NCI-H526 treated with DMSO at 0.1 percent for 48 hours (cell line): ENCODE data around the gene RAPGEF6.
A peak's percentile ranks its signal among the peaks of the same experiment; 100 is the strongest.
"Not testable (repeated sequence)": the region's sequence is repeated elsewhere in the genome, so short reads cannot be mapped to it uniquely, and the experiment has no call there.

Experiments
- DNase-seq: peaks from one replicate; lab custom pipeline; 2025; lab: John Stamatoyannopoulos, UW

RAPGEF6 gene

DNA sequence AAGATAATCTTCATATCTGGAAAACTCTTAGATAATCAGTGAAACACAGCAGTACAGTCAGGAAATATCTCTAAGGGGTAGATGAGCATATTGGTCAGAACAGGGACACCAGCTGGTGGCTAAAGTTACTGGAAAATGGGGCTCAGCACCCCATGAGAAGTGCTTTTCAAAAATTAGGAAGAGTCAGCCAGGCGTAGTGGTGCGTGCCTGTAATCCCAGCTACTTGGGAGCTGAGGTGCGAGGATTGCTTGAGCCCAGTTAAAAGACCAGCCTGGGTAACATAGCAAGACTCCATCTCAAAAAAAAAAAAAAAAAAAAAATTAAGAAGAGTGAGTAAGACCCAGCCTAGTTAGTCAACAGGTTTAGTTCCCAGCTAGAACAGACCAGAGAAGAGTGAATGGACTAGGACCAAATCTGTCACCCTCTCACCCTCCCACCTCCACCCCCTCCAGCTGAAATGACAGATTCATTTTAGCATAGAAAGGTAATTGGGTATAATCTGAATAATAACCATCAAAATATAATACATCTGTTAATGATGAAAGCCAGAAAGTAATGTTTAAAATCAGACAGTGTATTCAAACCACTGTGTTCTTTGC lies 250.3 kb downstream of the RAPGEF6 start:
- DNase-seq, result no peak

DNA sequence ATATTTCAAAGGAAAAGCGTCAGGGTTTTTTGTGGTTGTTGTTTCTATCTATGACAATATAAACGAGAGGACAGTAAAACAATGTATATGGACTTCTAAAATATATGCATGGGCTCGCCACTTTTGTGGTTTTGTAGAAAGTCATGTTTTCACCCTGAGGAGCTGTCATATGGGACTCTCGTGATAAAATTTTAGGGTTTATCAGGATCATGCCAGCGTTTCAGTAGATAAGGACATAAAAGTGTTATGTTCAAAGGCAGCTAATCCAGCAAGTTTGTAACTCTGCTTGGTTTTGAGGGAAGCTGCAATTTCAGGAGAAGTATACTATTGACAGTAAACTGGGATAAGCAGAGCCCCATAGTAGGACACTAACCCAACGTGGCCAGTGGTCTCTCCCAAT lies 250.9 kb downstream of the RAPGEF6 start:
- DNase-seq, result no peak

DNA sequence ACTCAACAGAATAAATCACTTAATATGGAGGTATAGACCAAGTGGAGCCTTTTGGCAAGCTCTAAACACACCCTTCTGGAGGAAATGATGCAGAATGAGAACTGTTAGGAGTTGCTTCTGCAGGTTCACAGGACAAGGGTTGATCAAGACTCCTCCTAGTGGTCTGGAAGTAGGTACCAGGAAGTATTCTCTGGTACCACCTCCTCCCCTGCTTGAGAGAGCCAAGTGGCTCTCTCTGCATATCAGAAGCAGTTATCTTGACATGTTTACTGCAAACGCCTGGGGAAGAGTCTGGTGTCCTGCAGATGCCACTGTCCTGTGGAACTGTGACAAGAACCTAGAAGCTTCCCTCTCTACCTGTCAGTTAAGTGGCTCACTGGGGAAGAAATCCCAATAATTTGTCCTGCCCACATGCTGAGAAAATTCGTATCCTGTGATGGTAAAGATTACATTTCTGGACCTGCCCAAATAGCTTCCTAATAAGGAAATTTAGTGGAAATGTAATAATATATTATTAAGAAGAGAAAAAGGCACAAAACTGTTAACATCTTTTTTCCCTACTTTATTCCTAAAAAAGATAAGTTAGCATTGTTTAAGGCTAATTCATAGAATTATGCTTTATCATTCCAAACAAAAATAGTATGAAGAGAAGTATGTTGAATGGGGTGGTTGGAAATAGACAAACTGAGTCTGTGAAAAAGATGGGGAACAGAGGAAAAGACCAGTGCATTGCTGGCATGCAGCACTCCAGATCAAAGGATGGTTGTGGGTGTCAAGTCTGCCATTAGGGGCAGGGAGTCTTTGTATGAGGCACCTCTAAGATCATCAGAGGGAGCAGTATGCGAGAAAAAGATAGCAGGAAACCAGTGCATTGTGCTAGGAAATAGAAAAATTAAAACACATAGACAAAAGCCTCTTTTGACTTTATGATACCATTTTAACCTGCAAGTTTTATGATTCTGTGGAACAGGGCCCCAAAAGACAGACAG lies 252.3 kb downstream of the RAPGEF6 start:
- DNase-seq, result peak; percentile 16

DNA sequence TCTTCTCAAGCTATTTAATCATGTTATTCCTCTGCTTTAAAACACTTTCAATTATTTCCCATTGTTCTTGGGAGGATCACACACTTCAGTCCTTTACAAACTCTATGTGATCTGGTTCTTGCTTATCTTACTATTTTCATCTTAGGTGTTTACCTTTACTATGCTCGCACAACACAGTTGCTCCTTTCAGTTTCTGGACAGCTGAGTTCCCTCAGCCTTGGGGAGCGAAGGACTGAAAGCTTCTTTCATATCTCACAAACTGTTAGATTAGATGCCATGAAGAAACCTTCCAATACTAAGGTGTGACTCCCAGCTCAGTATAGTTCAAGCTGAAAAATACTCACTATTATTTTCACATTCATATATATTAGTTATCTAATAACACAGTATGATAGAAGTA lies 253.3 kb downstream of the RAPGEF6 start:
- DNase-seq, result no peak

DNA sequence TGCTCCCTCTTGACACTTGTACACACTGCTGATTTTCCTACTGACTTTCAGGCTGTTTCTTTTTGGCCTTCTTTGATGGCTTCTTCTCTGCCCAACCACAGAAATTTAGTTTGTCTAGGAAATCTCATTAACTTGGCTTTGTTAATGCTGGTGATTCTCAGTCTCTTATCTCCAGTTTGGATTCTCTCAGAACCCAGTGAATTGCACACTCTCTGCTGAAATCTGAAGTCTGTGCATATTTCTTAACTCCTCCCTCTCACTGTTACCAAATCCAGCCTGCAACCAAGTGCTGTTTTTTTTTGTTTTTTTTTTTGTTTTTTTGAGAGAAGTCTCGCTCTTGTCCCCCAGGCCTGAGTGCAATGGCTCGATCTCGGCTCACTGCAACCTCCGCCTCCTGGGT lies 254.0 kb downstream of the RAPGEF6 start:
- DNase-seq, result no peak

DNA sequence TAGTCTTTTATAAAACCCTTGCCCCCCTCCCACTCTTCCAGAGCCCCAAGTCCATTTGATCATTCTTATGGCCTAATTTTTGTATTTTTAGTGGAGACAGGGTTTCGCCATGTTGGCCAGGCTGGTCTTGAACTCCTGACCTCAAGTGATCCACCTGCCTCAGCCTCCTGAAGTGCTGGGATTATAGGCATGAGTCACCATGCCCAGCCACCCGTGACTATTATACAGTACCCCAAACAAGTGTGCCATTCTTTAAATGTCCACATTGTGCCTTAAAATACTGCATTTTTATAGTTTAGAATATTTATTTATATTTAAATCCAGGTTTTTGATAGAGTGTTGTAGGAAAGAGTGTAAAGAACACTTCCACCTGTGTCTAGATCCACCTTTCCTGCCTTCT lies 254.8 kb downstream of the RAPGEF6 start:
- not testable (repeated sequence) for DNase-seq

DNA sequence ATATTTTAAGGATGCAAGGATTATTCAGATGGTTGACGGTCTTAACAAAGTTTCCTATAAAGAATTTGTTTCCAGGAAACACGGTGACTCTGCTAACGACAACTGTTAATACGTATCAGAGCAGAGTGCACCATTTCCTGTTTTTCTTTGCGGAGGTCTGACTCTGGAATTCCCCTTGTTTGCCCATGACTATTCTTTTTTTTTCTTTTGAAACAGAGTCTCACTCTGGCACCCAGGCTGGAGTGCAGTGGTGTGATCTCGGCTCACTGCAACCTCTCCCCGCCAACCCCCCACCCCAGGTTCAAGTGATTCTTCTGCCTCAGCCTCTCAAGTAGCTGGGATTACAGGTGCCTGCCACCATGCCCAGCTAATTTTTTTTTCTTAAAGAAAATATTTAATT lies 255.3 kb downstream of the RAPGEF6 start:
- DNase-seq, result no peak

DNA sequence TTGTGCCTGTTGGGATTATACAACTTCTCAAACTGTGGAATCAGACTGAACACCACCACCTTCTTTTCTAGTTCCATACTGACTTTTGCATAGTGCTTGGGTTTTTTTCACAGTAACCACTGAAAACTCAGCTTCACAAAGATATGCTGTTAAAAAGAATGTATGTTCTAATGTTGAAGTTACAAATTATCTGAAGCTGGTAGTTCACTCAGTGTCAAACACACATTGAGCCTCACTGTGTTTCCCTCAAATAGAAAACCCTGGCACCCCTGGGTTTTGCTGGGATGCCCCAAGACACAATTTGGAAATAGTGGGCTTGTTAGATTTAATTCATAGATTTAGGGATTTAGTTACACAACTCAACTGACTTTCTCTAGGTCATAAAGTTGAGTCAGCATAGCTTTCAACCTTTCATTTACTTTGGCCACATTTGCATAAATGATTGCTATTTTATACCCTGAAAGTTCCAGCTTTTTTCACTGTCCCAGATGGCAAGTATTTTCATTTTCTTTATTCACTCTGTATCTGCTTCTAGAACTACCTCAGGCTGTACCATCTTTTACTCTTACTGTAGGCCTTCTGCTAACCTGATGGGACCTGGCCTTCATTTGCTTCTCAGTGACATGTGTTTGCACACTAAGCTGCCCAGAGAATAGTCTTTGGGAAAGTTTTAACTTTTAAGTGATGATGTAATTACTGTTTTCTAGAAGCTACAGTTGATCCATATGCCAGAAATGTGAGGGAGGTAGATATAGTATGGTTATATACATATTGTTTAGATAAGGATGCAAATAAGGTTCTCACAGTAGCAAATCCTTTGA lies 256.1 kb downstream of the RAPGEF6 start:
- DNase-seq, result peak; percentile 5

DNA sequence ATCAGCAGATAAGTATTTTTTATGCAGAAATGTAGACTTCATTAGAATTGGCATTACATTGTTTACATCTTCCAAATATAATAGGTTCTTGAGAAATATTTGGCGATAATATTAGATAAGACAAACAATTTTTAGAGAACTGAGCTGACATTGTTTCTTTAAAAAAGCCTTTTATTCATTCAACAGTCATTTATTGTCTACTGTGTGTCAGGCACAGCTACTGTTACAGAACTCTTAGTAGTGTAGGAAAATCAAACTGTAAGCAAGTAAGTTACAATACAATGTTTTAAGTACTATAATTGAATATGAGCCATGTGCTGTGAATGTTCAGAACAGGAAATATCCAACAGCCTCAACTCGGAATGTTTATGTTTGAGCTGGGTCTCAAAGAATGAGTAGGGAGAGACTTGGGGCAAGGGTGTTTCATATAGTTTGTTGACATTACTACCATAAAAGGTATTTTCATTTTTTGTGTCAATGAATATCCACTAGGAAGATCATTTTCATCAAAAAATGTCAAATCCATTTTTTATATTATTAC lies 257.2 kb downstream of the RAPGEF6 start:
- no peak for DNase-seq

DNA sequence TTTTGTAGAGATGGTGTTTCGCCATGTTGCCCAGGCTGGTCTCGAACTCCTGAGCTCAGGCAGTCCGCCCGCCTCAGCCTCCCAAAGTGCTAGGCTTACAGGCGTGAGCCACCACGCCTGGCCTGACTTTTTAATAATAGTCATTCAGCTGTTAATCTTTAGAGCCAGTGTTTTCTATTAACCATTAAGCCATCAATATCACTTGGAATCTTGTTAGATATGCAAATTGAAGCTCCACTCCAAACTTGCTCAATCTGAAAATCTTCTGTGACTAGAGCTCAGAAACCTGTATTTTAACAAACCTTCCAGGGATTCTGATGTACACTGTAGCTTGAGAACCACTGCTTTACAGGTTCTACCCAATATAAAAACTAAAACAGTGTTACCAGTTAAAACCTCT lies 257.7 kb downstream of the RAPGEF6 start:
- DNase-seq, result no peak

DNA sequence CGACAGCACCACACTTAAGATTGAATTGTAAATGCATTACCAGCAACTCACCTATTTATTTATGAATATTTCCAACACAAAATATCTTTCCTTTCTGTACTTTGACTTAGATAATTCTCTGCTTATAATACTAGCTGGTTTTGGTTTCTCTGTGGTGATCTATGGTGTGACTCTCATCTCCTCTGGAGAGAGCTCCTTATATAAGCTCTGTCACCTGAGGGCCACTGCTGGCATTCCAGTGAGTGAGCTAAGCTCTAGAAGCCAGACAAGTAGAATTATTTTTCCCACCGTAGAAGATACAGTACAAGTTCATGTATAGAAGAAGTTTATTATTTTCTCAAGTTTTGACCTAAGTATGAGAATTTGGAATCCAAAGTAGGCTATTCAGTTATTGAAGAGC lies 259.7 kb downstream of the RAPGEF6 start:
- DNase-seq, result no peak
